ENCODE measurements around the gene KRTAP5-5. TPM values are rescaled to one million over a fixed set of nuclear protein-coding genes. Genes with fewer than 3 reads are reported as not detected.

KRTAP5-5 gene
- total and polyA plus RNA-seq, 10 donors, result not detected

- H3K27ac ChIP-seq, result no peak overlapping the region
- WGBS, 5 donors, result 84 to 90% (median 87%) methylated on average over 13 of the region's 13 CpGs
- no peak for DNase-seq
- no peaks in the 10 kb centered on the region for H3K36me3 ChIP-seq
- TF ChIP-seq POLR2A (IDR thresholded peaks at IDR 0.05) (no peak), POLR2AphosphoS5 (IDR thresholded peaks at IDR 0.05) (no peak)
- TF ChIP-seq, protein P1, sequence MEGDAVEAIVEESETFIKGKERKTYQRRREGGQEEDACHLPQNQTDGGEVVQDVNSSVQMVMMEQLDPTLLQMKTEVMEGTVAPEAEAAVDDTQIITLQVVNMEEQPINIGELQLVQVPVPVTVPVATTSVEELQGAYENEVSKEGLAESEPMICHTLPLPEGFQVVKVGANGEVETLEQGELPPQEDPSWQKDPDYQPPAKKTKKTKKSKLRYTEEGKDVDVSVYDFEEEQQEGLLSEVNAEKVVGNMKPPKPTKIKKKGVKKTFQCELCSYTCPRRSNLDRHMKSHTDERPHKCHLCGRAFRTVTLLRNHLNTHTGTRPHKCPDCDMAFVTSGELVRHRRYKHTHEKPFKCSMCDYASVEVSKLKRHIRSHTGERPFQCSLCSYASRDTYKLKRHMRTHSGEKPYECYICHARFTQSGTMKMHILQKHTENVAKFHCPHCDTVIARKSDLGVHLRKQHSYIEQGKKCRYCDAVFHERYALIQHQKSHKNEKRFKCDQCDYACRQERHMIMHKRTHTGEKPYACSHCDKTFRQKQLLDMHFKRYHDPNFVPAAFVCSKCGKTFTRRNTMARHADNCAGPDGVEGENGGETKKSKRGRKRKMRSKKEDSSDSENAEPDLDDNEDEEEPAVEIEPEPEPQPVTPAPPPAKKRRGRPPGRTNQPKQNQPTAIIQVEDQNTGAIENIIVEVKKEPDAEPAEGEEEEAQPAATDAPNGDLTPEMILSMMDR (IDR thresholded peaks at IDR 0.05 in 8 of 11, conservative IDR thresholded peaks at IDR 0.05 in 3 of 11), result no peak
- peaks cover 0 to 46% (median 7%) of the 10 kb centered on the region in 7 donors for H3K27me3 ChIP-seq (replicated peaks in 1 of 7)
- H3K9me3 ChIP-seq, result no peaks in the 10 kb centered on the region
- no peak overlapping the region for H3K4me3 ChIP-seq
- H3K4me1 ChIP-seq, result peaks cover 0 to 11% (median 9%) of the 10 kb centered on the region in 6 donors
- intact Hi-C loops (cut with DNase I; ENCODE audit: low total_unique reads), result no loop called here
Measured at GRCh38 chr11:1625541-1625940, 4.0 kb upstream of the KRTAP5-5 start.

- intact Hi-C loops (cut with DNase I; ENCODE audit: low total_unique reads), result no loop called here
- H3K36me3 ChIP-seq, result no peaks in the 10 kb centered on the region
- peaks cover 0 to 74% (median 12%) of the 10 kb centered on the region in 7 donors for H3K27me3 ChIP-seq (replicated peaks in 1 of 7)
- H3K4me1 ChIP-seq, result peaks cover 0 to 18% (median 9%) of the 10 kb centered on the region in 6 donors
- no peak overlapping the region for H3K27ac ChIP-seq
- TF ChIP-seq, protein P1 (IDR thresholded peaks at IDR 0.05 in 8 of 11, conservative IDR thresholded peaks at IDR 0.05 in 3 of 11), result peak; percentile 55 to 95 (median 87)
- TF ChIP-seq POLR2A (IDR thresholded peaks at IDR 0.05) (no peak), POLR2AphosphoS5 (IDR thresholded peaks at IDR 0.05) (peak in 2 of 3 donors; percentile 42 to 55)
- no peaks in the 10 kb centered on the region for H3K9me3 ChIP-seq
- no peak overlapping the region for H3K4me3 ChIP-seq
- 21 to 29% (median 26%) methylated on average over 24 to 35 of the region's 35 CpGs for WGBS, 5 donors
- DNase-seq, result peak; percentile 88
Measured at GRCh38 chr11:1628506-1629325, 859 bp upstream of the KRTAP5-5 start.

DNA sequence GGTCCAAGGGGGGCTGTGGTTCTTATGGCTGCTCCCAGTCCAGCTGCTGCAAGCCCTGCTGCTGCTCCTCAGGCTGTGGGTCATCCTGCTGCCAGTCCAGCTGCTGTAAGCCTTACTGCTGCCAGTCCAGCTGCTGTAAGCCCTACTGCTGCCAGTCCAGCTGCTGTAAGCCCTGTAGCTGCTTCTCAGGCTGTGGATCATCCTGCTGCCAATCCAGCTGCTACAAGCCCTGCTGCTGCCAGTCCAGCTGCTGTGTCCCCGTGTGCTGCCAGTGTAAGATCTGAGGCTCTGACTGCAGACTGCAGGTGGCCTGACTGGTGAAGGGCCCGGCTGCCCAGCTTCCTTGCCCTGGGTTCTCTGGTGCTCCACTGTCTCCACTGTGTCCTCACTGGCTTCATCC is 696 bp downstream of the KRTAP5-5 start:
- no peak overlapping the region for H3K27ac ChIP-seq
- intact Hi-C loops (cut with DNase I; ENCODE audit: low total_unique reads), result no loop called here
- no peak for DNase-seq

More for the DNA sequence above, 696 bp downstream of the KRTAP5-5 start:
- Histone ChIP-seq H3K36me3 (no peaks in the 10 kb centered on the region), H3K4me1 (peaks cover 0 to 18% (median 9%) of the 10 kb centered on the region in 6 donors), H3K27me3 (replicated peaks in 1 of 7) (peaks cover 0 to 78% (median 15%) of the 10 kb centered on the region in 7 donors), H3K4me3 (no peak overlapping the region), H3K9me3 (no peaks in the 10 kb centered on the region)
- 70 to 76% (median 74%) methylated on average over 2 of the region's 2 CpGs; no CpG with 5 or more reads in 1 of the 5 donors for WGBS, 5 donors
- TF ChIP-seq, protein P1 (IDR thresholded peaks at IDR 0.05 in 8 of 11, conservative IDR thresholded peaks at IDR 0.05 in 3 of 11), result no peak
- no peak for TF ChIP-seq POLR2AphosphoS5 (IDR thresholded peaks at IDR 0.05)
- TF ChIP-seq POLR2A (IDR thresholded peaks at IDR 0.05), result no peak
